GM23248 (cell line): ENCODE measurements around the gene KLRC4. TPM values are rescaled to one million over a fixed set of nuclear protein-coding genes. Genes with fewer than 3 reads are reported as not detected.

Experiments used
- DNase-seq: peaks from one replicate; pipeline ENCODE4 v3.0.0-alpha.2; 2015
- H2AFZ ChIP-seq: fragments of 200-600 bp; sonication (generic); 2 replicates; pipeline ENCODE4 v1.6.1; 2016; ENCODE audit warnings: antibody characterized with exemption
- H3F3A ChIP-seq: fragments of 200-600 bp; sonication (generic); 2 replicates; pipeline ENCODE4 v1.6.1; 2016; ENCODE audit warnings: mild to moderate bottlenecking, antibody characterized with exemption, mixed run types; ENCODE audit not compliant: insufficient read depth
- H3K27ac ChIP-seq: fragments of 200-600 bp; sonication (generic); 2 replicates; pipeline ENCODE4 v1.5.1; 2016; ENCODE audit warnings: mild to moderate bottlenecking
- H3K27me3 ChIP-seq: fragments of 200-600 bp; sonication (generic); replicated peaks from 2 replicates; pipeline ENCODE4 v1.6.1; 2016; ENCODE audit warnings: mild to moderate bottlenecking; ENCODE audit not compliant: insufficient read depth
- H3K36me3 ChIP-seq: fragments of 200-600 bp; sonication (generic); 2 replicates; pipeline ENCODE4 v1.6.1; 2016; ENCODE audit warnings: low read depth, mild to moderate bottlenecking
- H3K4me1 ChIP-seq: fragments of 200-600 bp; sonication (generic); 2 replicates; pipeline ENCODE4 v1.6.1; 2016; ENCODE audit warnings: mild to moderate bottlenecking; ENCODE audit not compliant: insufficient read depth
- H3K4me2 ChIP-seq: fragments of 200-600 bp; sonication (generic); one replicate; pipeline ENCODE4 v1.6.1; 2016; ENCODE audit warnings: mild to moderate bottlenecking; ENCODE audit not compliant: unreplicated experiment
- H3K4me3 ChIP-seq: fragments of 200-600 bp; sonication (generic); 2 replicates; pipeline ENCODE4 v1.5.1; 2016; ENCODE audit warnings: mild to moderate bottlenecking
- H3K79me2 ChIP-seq: fragments of 200-600 bp; sonication (generic); 2 replicates; pipeline ENCODE4 v1.6.1; 2016; ENCODE audit warnings: mild to moderate bottlenecking; ENCODE audit not compliant: insufficient read depth
- H3K9ac ChIP-seq: fragments of 200-600 bp; sonication (generic); 2 replicates; pipeline ENCODE4 v1.6.1; 2016; ENCODE audit warnings: mild to moderate bottlenecking
- H3K9me2 ChIP-seq: fragments of 200-600 bp; sonication (generic); 2 replicates; pipeline ENCODE4 v1.6.1; 2016; ENCODE audit warnings: mixed run types, mild to moderate bottlenecking, moderate library complexity; ENCODE audit not compliant: insufficient read depth
- H3K9me3 ChIP-seq: fragments of 200-600 bp; sonication (generic); one replicate; pipeline ENCODE4 v1.6.1; 2017; ENCODE audit warnings: low read depth
- H4K20me1 ChIP-seq: fragments of 200-600 bp; sonication (generic); 2 replicates; pipeline ENCODE4 v1.6.0; 2016; ENCODE audit not compliant: insufficient read depth
- EZH2 ChIP-seq: fragments of 200-600 bp; sonication (generic); IDR thresholded peaks from 2 replicates; pipeline ENCODE4 v1.6.1; 2018; ENCODE audit warnings: antibody characterized with exemption, mild to moderate bottlenecking; ENCODE audit not compliant: insufficient read depth, poor library complexity, severe bottlenecking
- EZH2phosphoT487 ChIP-seq: fragments of 200-600 bp; sonication (generic); IDR thresholded peaks from 2 replicates; pipeline ENCODE4 v1.6.1; 2018; ENCODE audit warnings: antibody characterized with exemption, moderate library complexity, mild to moderate bottlenecking, low read depth; ENCODE audit not compliant: insufficient read depth
- WGBS, 2 experiments: methylation state at CpG; one replicate each; pipeline ENCODE4 v1.1.6; 2015 to 2017; ENCODE audit warnings: low lambda C conversion rate in 2 of 2, low coverage in 1 of 2; ENCODE audit errors: missing lambda C conversion rate in 2 of 2; 5-methylcytosine and 5-hydroxymethylcytosine counted together
- in situ Hi-C: fragments of 300-500 bp; cut with MboI; formaldehyde crosslinking; loops from 2 replicates; pipeline ENCODE4 v1.15.0; 2020
- polyA plus RNA-seq: library from polyadenylated mRNA; unstranded; fragments of >200 nt; fragmentation: Nextera tagmentation; extraction: Ambion mirVana; gene quantifications from 2 replicates; pipeline ENCODE4 v1.2.1, GENCODE V29; 2016
- total RNA-seq: library from RNA; depleted of rRNA; stranded (reverse); fragments of >200 nt; shearing (Covaris generic); gene quantifications from 2 replicates; pipeline ENCODE4 v1.2.3, GENCODE V29; 2014; rRNA removed

KLRC4 gene, protein sequence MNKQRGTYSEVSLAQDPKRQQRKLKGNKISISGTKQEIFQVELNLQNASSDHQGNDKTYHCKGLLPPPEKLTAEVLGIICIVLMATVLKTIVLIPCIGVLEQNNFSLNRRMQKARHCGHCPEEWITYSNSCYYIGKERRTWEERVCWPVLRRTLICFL
- total RNA-seq, result not detected in 2 replicates
- polyA plus RNA-seq, result not detected in 2 replicates

DNA sequence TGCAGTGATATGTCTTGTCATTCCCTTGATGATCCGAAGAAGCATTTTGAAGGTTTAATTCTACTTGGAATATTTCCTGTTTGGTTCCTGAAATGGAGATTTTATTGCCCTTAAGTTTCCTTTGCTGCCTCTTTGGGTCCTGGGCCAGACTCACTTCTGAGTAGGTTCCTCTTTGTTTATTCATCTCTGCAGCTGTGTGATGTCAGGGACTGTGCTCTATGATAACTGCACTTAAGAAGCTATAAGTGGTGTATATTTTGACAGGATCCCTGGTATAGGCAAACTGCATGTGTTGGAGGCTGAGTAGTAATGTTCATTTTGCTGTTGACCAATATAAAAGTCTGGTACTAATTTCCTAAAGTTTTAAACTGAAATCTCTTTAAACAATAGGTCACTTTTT lies at the start of gene KLRC4:
TSS of gene KLRC4 (minus strand) at position 366 of the 400 bp plus-strand sequence. CDS start at position 184, 182 bp downstream.
- H3K79me2 ChIP-seq, result no peaks in the 10 kb centered on the region
- in situ Hi-C loops, result no loop called here
- TF ChIP-seq EZH2 (no peak), EZH2phosphoT487 (no peak)
- no peaks in the 10 kb centered on the region for H3F3A ChIP-seq
- no peak within 1 kb of the TSS for H3K4me3 ChIP-seq
- no peak within 1 kb of the TSS for H3K27ac ChIP-seq
- H3K4me1 ChIP-seq, result no peaks in the 10 kb centered on the region
- WGBS, 2 experiments, result 0% methylated on average over 1 of the region's 1 CpG
- no peak within 1 kb of the TSS for H2AFZ ChIP-seq
- no peaks in the 10 kb centered on the region for H3K9me3 ChIP-seq
- no peak for DNase-seq
- H3K4me2 ChIP-seq, result no peak within 1 kb of the TSS
- H3K9ac ChIP-seq, result no peak within 1 kb of the TSS
- H3K27me3 ChIP-seq, result no peaks in the 10 kb centered on the region
- H3K36me3 ChIP-seq, result no peaks in the 10 kb centered on the region
- no peaks in the 10 kb centered on the region for H4K20me1 ChIP-seq
- no peaks in the 10 kb centered on the region for H3K9me2 ChIP-seq

DNA sequence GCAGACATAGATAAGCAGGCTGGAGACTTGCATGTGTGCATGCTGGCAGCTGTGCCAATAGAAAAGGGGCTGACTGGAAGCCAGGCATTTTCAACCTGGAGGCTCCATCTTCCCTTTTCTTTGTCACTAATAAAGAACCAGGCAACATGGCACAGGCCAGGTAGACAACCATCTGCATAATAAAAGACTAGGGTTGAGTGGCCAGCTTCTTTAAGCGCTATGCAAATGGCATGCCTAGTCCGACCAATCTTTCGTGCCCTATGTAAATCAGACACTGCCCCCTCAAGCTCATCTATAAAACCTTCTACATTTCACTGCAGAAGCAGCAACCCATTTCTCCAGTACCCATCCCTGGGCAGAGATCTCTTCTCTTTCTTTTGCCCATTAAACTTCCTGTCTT lies 48.2 kb upstream of the KLRC4 start:
- Histone ChIP-seq H3K9me3 (no peaks in the 10 kb centered on the region), H3K4me3 (no peak overlapping the region), H3F3A (no peaks in the 10 kb centered on the region), H4K20me1 (no peaks in the 10 kb centered on the region), H2AFZ (no peak overlapping the region), H3K4me2 (no peak overlapping the region), H3K79me2 (no peaks in the 10 kb centered on the region), H3K4me1 (no peaks in the 10 kb centered on the region), H3K9me2 (no peaks in the 10 kb centered on the region), H3K9ac (no peak overlapping the region), H3K27me3 (no peaks in the 10 kb centered on the region), H3K27ac (no peak overlapping the region), H3K36me3 (no peaks in the 10 kb centered on the region)
- DNase-seq, result no peak
- WGBS, 2 experiments, result 79 to 87% methylated on average over 3 of the region's 3 CpGs
- TF ChIP-seq EZH2phosphoT487, result no peak
- no peak for TF ChIP-seq EZH2
- in situ Hi-C loops, result no loop called here

DNA sequence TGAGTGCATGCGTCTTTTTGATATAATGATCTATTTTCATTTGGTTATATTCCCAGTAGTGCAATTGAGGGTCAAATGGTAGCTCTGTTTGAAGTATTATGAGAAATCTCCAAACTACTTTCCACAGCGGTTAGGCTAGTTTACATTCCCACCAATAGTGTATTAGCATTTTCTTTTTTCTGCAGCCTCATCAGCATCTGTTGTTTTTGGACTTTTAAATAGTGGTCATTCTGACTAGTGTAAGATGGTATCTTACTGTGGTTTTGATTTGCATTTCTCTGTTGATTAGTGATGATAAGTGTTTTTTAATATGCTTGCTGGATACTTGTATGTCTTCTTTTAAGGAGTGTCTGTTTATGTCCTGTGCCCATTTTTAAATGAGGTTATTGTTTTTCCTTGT lies 47.3 kb upstream of the KLRC4 start:
- Histone ChIP-seq H2AFZ (no peak overlapping the region), H3K4me3 (no peak overlapping the region), H3K9me3 (no peaks in the 10 kb centered on the region), H3K79me2 (no peaks in the 10 kb centered on the region), H3F3A (no peaks in the 10 kb centered on the region), H3K9me2 (no peaks in the 10 kb centered on the region), H3K27me3 (no peaks in the 10 kb centered on the region), H4K20me1 (no peaks in the 10 kb centered on the region), H3K27ac (no peak overlapping the region), H3K4me2 (no peak overlapping the region), H3K9ac (no peak overlapping the region), H3K4me1 (no peaks in the 10 kb centered on the region), H3K36me3 (no peaks in the 10 kb centered on the region)
- no peak for DNase-seq
- TF ChIP-seq EZH2 (no peak), EZH2phosphoT487 (no peak)
- WGBS, 2 experiments, result 50 to 52% methylated on average over 2 of the region's 2 CpGs
- in situ Hi-C loops, result no loop called here

DNA sequence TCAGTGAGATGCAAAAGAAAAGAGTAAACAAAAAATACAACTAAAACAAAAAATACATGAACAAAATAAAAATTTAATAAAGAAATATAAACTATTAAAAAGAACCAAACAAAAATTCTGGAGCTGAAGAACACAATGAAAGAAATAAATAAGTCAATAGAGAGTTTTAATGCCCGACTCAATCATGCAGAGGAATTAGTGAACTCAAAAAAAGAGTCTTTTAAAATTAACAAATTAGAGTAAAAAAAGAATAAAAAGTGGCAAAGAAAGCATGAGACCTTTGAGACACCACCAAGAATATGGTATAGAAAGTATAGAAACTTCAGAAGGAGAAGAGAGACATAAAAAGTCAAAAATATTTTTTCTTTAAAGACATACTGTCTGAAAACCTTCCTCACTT lies 46.2 kb upstream of the KLRC4 start:
- no peaks in the 10 kb centered on the region for H3K36me3 ChIP-seq
- no peak overlapping the region for H2AFZ ChIP-seq
- no peak overlapping the region for H3K4me3 ChIP-seq
- no peaks in the 10 kb centered on the region for H3K9me3 ChIP-seq
- no peak overlapping the region for H3K9ac ChIP-seq
- no peaks in the 10 kb centered on the region for H3K27me3 ChIP-seq
- no peak for DNase-seq
- TF ChIP-seq EZH2phosphoT487 (no peak), EZH2 (no peak)
- no peaks in the 10 kb centered on the region for H3F3A ChIP-seq
- H3K79me2 ChIP-seq, result no peaks in the 10 kb centered on the region
- no peaks in the 10 kb centered on the region for H3K9me2 ChIP-seq
- no peak overlapping the region for H3K27ac ChIP-seq
- in situ Hi-C loops, result no loop called here
- no peaks in the 10 kb centered on the region for H4K20me1 ChIP-seq
- 10 to 12% methylated on average over 1 of the region's 1 CpG for WGBS, 2 experiments
- no peak overlapping the region for H3K4me2 ChIP-seq
- no peaks in the 10 kb centered on the region for H3K4me1 ChIP-seq
